ENCODE measurements around the gene GPR37L1.
"Not testable (repeated sequence)": the region's sequence is repeated elsewhere in the genome, so short reads cannot be mapped to it uniquely, and the experiment has no call there.

The GPR37L1 gene

GRCh38 chr1:202176949-202177927 is 54.5 kb downstream of the GPR37L1 start:
- no peak for DNase-seq

GRCh38 chr1:202179828-202180750 is 57.4 kb downstream of the GPR37L1 start:
- DNase-seq: no peak

GRCh38 chr1:202180751-202181139 is 58.0 kb downstream of the GPR37L1 start:
- DNase-seq: not testable (repeated sequence)

DNA sequence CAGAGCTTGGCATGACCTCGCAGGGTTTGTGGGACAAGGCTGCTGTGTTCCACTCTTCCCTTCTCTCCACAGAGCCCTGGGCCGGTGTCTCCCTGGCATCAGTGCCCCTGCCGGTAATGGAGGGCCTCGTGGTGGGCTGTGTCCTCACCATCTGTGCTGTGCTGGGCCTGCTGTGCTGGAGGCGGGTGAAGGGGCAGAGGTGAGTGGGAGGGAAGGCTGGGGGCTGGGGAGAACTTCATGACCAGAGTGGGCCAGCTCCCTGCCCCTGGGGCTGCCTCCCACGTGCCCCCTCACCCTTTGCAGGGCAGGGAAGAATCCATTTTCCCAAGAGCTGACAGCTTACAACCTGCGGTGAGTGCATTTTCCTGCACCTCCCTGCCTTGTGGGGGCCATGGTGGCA is 58.9 kb downstream of the GPR37L1 start:
- no peak for DNase-seq

DNA sequence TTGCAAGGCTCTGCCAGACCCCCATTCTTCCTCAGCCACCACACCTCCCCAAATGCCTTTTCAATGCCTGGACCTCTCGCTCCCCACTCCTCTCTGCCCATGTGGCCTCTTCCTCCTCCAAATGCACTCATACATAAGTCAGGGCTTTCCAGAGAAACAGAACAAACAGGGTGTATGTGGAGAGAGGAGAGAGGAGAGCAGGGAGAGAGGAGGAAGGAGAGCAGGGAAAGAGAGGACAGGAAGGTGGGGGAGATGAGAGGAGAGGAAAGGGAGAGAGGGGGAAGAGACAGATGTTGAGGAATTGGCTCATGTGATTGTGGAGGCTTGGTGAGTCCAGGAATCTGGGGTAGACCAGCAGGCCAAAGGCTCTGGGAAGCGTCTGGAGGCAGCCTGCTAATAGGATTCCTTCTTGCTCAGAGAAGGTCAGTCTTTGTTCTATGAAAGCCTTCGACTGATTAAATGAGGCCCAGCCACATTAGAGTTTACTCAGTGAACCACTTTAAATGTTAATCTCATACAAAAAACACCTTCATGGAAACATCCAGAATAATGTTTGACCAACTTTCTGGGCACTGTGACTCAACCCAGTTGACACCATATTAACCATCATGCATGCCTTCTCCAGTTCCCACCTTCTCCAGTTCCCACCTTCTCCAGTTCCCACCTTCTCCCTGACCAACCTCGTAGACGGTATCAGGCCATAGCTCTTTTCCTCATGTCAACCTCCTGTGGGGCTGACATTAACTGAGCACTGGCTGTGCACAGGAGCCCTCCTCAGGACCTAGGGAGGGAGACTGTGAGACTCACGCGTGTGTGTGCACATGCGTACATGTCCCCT is 59.5 kb downstream of the GPR37L1 start:
- no peak for DNase-seq
